HG02973 (cell line): ENCODE results near the gene GKN2.
A peak's percentile ranks its signal among the peaks of the same experiment; 100 is the strongest.
"Not testable (repeated sequence)": the region's sequence is repeated elsewhere in the genome, so short reads cannot be mapped to it uniquely, and the experiment has no call there.

Experiments used
- ATAC-seq: cut with Tn5 transposase; IDR thresholded peaks from one replicate; pipeline ENCODE4 v1.9.1; 2021; ENCODE audit warnings: moderate library complexity; ENCODE audit not compliant: unreplicated experiment

Gene GKN2

DNA sequence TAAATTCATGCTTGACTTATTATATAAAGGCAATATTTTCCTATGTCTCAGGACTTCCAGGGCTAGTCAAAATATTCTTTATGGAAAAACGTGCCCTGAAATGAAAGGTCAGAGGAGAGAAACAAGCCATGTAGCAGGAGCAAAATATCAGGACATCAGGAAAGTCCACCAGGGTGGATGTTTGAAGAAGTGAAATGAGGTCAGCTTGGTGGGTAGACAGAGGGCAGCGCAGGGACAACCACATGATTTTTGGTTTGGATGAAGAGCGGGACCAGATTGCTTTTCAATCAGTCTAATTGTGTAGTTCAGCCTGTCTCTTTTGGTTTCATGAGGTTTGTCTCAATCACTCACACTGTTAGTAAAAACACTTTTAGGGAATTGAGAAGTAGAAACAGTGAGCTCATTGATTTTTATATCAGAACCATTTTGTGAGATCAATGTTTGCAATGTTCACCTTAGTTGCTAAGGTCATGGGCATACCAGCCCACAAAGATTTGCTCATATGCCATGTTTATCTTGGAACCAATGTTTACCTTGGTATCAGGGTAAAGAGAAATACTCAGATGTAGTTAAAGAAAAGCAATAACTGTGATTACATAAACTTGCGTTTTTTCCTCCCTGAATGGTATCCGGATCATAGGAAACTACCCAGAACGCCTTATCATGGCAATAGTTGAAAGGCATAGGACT is 32.1 kb downstream of the GKN2 start:
- no peak for ATAC-seq

DNA sequence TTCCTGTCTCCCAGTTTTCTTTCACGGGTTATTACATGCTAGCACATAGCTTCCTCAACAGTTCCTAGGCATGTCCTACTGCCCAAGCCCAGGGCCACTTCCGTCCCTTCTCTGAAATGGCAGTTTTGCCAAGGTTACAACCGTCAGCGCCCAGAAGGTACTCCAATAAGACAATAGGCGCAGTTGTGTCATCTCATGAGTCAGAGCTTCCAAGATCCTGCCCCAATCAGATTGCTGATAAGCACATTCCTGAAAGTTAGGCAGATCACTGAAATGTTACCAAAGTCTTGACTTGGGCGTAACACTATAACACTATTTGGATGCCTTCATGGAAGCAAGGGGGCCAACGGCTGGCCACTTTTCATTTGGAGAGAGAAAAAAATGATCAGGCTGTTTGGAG is 34.2 kb downstream of the GKN2 start:
- ATAC-seq = no peak

DNA sequence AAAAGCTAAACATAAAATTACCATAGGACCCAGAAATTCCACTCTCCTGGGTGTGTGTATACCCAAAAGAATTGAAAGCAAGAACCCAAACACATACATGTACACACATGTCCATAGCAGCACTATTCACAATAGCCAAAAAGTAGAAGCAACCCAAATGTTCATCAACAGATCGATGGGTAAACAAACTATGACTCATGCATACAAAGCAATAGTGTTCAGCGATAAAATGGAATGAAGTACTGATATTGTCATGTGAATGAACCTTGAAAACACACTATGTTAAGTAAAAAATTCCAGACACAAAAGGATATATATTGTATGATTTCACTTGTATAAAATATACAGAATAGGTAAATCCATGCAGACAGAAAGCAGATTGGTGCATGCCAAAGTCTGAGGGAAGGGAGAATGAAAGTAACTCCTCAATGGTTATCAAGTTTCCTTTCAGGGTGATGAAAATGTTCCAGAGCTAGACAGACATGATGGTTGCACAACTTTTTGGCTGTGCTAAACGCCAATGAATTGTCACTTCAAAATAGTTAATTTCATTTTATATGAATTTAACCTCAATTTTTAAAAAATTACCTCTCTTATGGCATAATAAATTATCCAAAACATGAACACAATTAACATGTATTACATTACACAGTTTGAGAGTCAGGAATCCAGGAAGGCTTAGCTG is 35.5 kb downstream of the GKN2 start:
- no peak for ATAC-seq

DNA sequence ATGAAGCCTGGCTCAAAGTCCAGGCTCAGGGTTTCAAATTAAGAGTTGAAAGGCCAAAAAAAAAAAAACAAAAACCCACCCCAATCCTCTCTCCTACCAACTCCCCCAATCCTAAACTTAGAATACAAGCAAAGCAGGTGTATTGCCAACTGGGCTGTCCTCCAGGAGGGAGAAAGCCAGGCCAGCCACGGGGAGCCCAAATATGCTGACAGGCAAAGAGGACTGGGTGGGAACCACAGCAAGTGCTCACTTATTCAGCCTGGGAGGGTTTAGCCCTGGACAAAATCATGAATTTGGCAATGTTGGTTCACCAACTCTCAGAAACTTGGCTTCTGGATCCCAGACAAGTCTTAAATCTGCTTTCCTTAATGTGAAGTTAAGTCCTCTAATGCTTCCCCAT is 36.5 kb downstream of the GKN2 start:
- no peak for ATAC-seq

DNA sequence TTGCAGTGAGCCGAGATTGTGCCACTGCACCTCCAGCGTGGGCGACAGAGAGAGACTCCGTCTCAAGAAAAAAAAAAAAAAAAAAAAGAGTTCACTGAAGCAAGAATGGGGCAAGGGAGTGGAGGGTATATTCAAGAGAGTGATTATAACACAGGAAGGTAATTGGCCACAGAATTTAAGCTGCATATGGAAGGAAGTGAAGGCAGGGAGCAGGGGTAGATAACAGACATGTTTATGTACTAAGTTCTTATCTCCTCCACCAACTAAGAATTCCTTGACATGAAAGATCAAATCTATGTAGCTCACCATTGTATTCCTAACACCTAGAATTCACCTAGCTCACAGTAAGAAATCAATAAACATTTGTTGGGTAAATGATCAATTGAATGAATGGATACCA is 37.3 kb downstream of the GKN2 start:
- ATAC-seq = no peak

DNA sequence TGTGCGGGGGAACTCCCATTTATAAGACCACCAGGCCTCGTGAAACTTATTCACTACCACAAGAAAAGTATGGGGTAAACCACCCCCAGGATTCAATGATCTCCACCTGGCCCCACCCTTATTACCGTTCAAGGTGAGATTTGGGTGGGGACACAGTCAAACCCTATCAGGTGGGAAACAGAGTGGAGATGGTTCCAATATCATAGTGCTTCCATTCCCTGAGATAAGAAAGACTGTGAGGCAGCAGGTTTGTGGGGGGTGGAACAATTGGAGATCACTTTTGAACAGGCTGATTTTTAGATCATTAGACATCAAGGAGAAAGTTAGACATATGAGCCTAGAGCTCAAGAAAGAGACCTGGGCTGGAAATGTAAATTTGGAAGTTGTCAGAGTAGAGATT is 39.3 kb downstream of the GKN2 start:
- ATAC-seq = no peak

DNA sequence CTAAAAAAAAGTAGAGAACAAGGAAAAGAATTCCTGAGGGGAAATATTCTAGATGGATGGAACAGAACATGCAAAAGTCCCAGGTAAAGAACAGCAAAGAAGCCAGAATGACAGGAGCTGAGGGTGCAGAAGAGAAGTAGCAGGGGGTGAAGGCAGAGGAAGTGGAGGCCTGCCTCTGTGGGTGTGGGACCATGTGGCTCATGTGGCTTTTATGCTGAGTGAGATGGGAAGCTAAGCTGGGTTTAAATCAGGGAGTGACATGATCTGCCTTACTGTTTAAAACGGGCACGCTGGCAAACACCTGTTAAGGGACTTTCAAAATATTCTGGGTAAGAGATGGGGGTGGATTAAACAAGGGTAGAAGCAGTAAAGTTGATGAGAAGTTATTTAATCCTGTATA is 40.0 kb downstream of the GKN2 start:
- no peak for ATAC-seq

DNA sequence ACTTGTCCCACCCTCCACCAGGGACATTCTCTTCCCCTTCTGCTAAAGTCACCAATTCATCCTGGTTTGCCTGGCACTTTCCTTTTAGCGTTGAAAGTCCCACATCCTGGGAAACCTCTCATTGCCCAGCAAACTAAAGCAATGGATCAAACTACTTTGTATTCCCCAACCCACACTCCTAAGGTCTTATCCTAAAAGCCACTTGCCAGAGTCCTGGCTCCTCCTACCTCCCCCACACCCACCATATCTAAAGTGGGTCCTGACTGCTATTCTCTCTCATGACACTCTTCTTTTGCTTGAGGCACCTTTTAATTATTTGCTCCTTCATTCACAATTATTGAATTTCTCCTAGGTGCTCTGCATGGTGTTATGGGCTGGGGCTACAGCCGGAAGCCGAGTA is 40.6 kb downstream of the GKN2 start:
- ATAC-seq = no peak

DNA sequence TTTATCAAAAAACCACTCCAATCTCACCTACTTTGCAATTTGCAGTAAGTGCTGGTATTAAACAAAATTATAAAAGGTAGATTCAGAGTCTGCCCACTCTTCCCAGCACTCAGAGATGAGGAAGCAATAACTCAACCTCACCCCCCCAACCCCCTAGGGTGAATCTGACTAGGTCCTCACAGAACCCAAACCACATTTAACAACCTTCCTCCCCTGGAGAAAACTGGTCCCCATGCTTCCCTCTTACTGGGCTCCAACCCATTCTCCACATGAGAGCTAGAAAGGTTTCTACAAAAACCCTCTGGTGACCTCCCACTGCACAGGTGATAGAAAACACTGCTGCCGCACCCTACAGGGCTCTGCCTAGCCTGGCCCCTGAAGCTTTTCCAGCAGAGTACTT is 41.0 kb downstream of the GKN2 start:
- ATAC-seq = no peak

DNA sequence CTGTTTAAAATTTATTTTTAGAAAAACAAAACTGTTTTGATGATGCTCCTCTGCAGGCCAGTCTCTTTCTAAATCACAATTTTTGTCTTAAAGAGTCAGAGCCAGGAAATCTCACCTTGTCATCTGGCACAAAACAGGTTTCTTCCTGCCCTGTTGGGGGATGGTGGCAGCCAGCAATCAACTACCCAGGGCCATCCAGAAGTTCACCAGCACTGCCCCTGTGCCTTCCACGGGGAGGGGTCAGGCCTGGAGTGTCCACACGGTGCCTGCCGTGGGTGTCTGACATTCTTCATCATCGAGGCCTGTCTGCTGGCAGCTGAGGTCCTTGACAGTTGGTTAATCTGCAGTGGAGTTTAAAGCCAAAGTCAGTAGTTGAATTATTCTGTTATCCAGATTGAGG is 41.4 kb downstream of the GKN2 start:
- ATAC-seq = no peak

DNA sequence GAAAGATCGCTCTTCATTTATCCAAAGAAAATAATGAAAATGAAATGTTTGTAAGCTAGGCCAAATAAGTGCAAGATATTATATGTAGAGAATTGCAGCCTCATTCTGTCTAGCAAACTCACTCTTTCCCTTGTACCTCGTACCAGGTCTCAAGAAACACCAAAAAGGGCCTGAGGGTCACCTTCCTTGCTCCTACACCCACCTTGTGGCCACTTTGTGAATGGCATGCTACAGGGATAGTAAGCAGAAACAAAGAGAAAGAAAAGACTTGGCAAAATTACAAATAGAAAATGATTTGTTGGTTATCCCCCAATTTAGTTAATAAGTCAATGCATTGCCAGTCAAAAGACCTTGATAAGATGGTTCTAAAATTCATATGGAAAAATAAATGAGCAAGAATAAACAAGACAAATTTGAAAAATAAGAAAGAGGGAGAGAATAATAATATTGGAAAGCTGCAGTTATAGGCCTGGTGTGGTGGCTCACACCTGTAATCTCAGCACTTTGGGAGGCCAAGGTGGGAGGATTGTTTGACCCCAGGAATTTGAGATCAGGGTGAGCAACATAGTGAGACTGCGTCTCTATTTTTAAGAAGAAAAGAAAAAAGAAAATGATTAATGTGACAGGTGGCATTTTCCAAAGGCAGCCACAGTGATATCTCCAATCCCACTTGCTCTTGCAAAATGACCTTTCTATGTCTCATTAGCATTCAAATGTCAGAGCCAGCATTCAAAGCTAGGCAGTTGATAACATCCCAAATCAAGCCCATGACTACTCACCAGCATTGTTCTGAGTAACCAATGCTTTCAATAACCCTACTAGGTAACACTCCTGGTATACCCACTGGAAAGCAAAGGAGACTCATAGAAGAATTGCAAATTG is 42.7 kb downstream of the GKN2 start:
- peak; percentile 46 for ATAC-seq

DNA sequence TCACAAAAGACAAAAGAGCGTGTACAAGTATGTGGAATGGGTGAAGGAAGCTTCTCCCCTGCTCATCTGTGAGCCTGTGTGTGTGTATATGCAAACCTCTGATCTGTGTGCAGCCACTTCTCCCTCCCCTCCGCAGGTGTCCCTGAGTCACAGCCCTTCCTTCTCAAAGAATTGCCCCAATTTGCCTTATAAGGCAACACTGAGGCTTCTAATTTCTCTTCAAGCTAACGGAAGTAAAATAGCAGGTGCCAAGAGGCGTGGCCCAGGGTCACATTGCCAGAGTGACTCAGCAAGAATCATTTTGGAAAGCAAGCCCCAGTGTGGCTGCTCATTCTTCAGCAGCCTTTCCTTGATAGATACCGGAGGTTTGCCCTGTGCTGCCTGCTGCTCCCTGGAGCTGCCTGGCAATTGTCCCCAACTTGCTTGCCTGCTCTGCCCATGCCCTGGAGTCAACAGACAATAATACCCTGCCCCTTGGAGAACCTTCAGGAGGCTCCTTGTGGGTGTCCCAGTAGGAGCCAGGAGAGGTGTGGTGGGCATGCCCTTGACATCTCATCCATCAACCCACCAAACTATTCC is 44.2 kb downstream of the GKN2 start:
- peak; percentile 94 for ATAC-seq

DNA sequence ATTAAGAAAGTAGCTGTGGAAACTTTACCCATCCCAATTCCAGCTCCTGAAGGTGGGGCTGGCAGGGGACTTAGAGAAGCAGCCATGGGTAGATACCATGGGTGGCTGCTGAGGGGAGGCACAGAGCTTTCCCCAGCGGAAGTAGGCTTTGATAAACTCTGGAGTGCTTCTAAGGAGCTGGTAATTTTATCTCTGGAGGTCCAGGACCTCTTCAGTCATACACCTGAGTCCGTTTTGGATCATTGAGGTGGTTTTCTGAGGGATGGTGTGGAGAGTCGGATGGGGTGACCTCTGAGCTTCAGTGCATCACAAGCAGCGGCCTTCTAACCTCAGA is 44.8 kb downstream of the GKN2 start:
- ATAC-seq = peak; percentile 9

DNA sequence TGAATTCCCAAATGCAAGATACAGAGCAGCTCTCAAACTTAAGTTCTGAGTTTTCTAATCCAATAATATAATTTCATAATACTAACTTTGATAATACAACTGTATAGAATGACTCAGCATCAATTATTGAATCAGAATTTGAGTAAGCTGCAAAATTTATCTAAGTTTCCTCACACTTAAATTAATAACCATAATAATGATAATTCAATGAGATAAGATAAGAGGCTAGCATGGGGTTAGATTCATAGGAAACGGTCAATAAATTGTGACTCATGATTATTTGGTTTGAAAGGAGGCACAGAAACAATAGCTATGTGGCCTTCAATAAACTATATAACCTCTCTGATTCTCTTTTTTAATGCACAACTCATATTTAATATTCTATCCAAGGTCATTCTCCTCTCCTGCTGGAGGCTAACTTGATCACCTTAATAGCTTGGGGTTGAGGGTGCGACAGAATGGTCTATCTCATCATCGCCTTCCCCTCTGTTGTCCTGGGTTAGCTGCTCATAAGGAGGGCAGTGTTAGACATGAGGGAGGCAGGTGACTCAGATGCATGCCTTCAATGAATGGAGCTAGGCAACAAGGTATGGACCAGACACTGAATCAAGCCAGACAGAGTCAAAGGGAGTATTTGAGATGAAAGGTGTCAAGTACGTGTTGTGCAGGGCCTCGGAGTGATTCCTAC is 45.3 kb downstream of the GKN2 start:
- no peak for ATAC-seq

DNA sequence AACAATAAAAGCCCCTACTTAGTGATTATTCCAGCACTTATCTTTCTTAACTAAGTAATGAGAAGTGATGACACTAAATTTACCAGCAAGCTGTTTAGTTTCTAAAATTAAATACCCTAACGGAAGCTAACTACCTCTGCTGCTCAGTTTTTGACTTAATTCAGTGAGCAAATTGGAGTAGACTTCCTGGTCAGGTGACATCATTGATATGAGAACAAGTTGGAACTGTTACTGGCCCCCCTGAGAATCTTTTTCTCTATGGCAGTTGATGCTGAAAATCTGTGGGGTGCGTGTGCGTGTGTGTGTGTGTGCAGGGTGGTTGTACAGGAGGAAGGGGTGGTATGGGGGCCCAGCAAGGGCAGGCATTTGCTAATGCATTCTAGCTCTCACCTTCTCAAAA is 46.0 kb downstream of the GKN2 start:
- no peak for ATAC-seq

DNA sequence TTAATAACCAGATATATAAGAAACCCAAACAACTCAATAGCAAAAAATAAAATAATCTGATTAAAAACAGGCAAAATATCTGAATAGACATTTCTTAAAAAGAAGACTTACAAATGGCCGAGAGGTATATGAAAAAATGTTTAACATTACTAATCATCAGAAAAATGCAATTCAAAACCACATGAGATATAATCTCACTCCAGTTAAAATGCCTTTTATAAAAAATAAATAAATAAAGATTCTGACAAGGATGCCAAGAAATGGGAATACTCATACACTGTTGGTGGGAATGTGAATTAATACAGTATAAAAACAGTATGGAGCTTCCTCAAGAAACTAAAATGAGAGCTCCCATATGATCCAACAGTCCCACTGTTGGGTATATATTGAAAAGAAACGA is 47.6 kb downstream of the GKN2 start:
- ATAC-seq = no peak

DNA sequence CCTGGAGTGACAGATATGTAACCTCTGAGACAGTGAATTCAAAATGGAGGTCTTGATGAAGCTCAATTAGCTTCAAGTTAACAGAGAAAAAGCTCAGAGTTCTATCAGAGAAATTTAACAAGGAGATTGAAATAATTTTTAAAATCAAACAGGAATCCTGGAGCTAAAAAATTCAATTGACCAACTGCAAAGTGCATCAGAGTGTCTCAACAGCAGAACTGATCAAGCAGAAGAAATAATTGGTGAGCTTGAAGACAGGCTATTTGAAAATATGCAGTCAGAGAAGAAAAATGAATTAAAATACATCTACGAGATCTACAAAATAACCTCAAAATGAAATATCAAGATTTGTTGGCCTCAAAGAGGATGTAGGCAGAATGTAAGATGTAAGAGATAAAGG is 51.1 kb downstream of the GKN2 start:
- no peak for ATAC-seq

DNA sequence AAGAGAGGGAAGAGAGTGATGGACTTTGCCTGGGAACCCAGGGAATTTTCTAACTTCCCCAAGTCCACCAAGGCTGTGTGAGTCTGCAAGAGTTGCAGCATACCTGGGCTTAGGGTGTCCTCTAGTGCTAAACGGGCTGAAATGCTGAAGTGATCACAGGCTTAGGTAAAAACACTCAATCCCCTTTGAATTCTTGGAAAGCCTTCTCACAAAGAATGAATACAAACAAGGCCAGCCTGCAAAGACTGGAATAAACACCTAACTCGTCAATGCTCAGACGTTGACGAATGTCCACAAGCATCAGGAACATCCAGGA is 51.5 kb downstream of the GKN2 start:
- ATAC-seq = no peak

DNA sequence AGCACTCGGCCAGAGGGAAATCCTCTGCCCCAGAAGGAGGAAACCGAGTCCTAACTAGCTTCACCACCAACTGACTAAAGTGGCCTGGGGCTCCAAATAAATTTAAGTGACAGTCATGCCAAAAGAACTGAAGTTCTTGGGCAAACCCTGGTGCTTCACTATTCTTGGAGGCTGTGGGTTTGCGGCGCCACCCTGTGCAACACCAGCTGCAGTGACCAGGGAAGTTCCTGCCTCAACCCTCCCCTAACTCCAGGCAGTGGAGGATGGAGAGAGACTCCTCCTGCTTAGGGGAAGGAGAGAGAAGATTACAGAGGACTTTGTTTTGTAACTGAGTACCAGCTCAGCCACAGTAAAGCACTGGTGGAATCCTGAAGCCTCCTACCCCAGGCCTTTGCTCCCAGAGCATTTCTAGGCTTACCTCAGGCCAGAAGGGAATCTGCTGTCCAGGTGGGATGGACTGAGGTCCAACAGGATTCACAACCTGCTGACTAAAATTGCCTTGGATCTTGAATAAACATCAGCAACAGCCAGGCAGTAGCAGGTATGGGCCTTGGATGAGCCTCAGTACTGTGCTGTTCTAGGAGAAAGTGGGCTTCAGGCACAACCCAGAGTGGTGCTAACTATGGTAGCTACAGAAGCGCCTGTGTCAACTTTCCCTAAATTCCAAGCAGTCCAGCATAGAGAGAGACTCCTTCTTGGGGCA is 52.0 kb downstream of the GKN2 start:
- no peak for ATAC-seq

DNA sequence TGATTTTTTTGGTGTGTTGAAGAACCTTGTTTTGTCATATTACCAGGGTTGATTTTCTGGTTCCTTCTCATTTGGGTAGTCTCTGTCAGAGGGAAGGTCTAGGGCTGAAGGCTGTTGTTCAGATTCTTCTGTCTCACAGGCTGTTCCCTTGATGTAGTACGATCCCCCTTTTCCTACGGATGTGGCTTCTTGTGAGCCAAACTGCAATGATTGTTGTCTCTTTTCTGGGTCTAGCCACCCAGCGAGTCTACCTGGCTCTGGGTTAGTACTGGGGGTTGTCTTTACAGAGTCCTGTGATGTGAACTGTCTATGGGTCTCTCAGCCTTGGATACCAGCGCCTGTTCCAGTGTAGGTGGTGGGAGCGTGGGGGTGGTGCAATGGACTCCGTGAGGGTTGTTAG is 56.7 kb downstream of the GKN2 start:
- not testable (repeated sequence) for ATAC-seq
